ENCODE results near the gene CTSW. TPM values are rescaled to one million over a fixed set of nuclear protein-coding genes. Genes with fewer than 3 reads are reported as not detected.

Gene CTSW
- total and polyA plus RNA-seq, 2 of the 4 experiments (the other 2 are of a cell fraction), result 0.07 to 0.18 TPM

GRCh38 chr11:65915101-65915820, 35.6 kb downstream of the CTSW start:
- H3K9me1 ChIP-seq (ENCODE audit: insufficient read depth, low read length), result peaks cover 43% of the 10 kb centered on the region
- H2BK20ac ChIP-seq (ENCODE audit: low read depth, low read length), result peak overlapping the region; percentile 100
- peak overlapping the region; percentile 98 for H4K5ac ChIP-seq (ENCODE audit: low read depth, low read length)
- ATAC-seq (ENCODE audit: low read depth) (peak; percentile 54), DNase-seq (no peak)
- peaks cover 20 to 70% of the 10 kb centered on the region in 2 experiments; a peak in 3 of 4 replicates for H3K79me1 ChIP-seq (ENCODE audit: low read depth in 1 of 2, low read length in 2 of 2)
- peak overlapping the region; percentile 98 for H3K18ac ChIP-seq (ENCODE audit: low read depth, low read length)
- peak overlapping the region; percentile 99 for H2BK15ac ChIP-seq (ENCODE audit: low read depth, low read length)
- peaks cover 13% of the 10 kb centered on the region for H3K36me3 ChIP-seq (ENCODE audit: control insufficient read depth, insufficient read depth, low read length)
- dilution Hi-C loops (cut with HindIII; ENCODE audit: low sequenced_read_pairs, unreplicated experiment) (no loop called here), intact Hi-C loops (cut with micrococcal nuclease) (loop anchor here (1.0 to 5.0 kb wide), 3 partner anchors 14 to 57 kb away; partner anchors contain the start of genes CFL1, FOSL1 and SART1), in situ Hi-C loops (cut with MboI; ENCODE audit: low sequenced_read_pairs) (no loop called here)
- H2AFZ ChIP-seq (replicated peaks; ENCODE audit: low read length, poor library complexity), result peak overlapping the region; percentile 71
- peak overlapping the region; percentile 99 for H3K27ac ChIP-seq (ENCODE audit: insufficient read depth, low read length)
- H3K9ac ChIP-seq (ENCODE audit: low read depth, low read length), result peak overlapping the region; percentile 72
- 28% methylated on average over 8 of the region's 10 CpGs; no CpG with 5 or more reads in 1 of the 2 experiments for WGBS, 2 experiments (ENCODE audit: extremely low coverage in 2 of 2, insufficient read length in 1 of 2)
- H4K91ac ChIP-seq (ENCODE audit: insufficient read depth, low read depth, low read length), result peak overlapping the region; percentile 100
- H2BK120ac ChIP-seq (ENCODE audit: low read depth, low read length), result peak overlapping the region; percentile 100
- peak overlapping the region; percentile 99 for H2AK9ac ChIP-seq (replicated peaks; ENCODE audit: low read depth, low read length, poor library complexity)
- POLR2A ChIA-PET (ENCODE audit: unreplicated experiment), result interaction anchor here (0.6 to 2.4 kb wide), 4 partner anchors 13 to 43 kb away, joined by 3 to 20 read pairs (median 10); partner anchors contain the start of genes CCDC85B, FIBP and FOSL1
- no peaks in the 10 kb centered on the region for H3K9me3 ChIP-seq (ENCODE audit: control insufficient read depth, insufficient read depth, low read length)
- H3K56ac ChIP-seq (ENCODE audit: extremely low read depth, insufficient read depth, low read length), result peak overlapping the region; percentile 99
- peaks cover 6% of the 10 kb centered on the region for H4K20me1 ChIP-seq (ENCODE audit: insufficient read depth, low read length)
- peak overlapping the region; percentile 100 for H2BK5ac ChIP-seq (ENCODE audit: low read depth, low read length, poor library complexity, severe bottlenecking)
- CTCF ChIA-PET, result interaction anchor here (1.0 to 1.2 kb wide), 3 partner anchors 24 to 27 kb away, joined by 3 to 9 read pairs (median 4); partner anchors contain the start of genes CCDC85B and FIBP
- BruUV-seq (replicated peaks), result no TSS peak
- H3K23ac ChIP-seq (ENCODE audit: low read depth, low read length), result peak overlapping the region; percentile 99
- H3K27me3 ChIP-seq (ENCODE audit: control insufficient read depth, insufficient read depth, low read length), result no peaks in the 10 kb centered on the region
- H4K8ac ChIP-seq (ENCODE audit: low read depth in 2 of 2, low read length in 2 of 2), result peak overlapping the region; percentile 99
- no peak overlapping the region for H3K4me3 ChIP-seq (ENCODE audit: insufficient read depth, low read depth, low read length)
- peaks cover 55% of the 10 kb centered on the region for H3K4me1 ChIP-seq (ENCODE audit: control insufficient read depth, insufficient read depth, low read length)
- peak overlapping the region; percentile 100 for H2AK5ac ChIP-seq (ENCODE audit: low read depth, low read length)
- peak overlapping the region; percentile 43 for H3K4me2 ChIP-seq (ENCODE audit: low read depth, low read length)
- H3K14ac ChIP-seq (replicated peaks; ENCODE audit: low read depth, low read length), result peak overlapping the region; percentile 100
- peak overlapping the region; percentile 100 for H3K4ac ChIP-seq (ENCODE audit: low read depth, low read length)
- no peak for TF ChIP-seq RCOR1 (IDR thresholded peaks at IDR 0.05; ENCODE audit: insufficient replicate concordance, low read length)
- TF ChIP-seq CEBPB (IDR thresholded peaks at IDR 0.05; ENCODE audit: low read depth, low read length), result no peak
- TF ChIP-seq ELK1 (IDR thresholded peaks at IDR 0.05; ENCODE audit: borderline replicate concordance, low read depth, low read length), result no peak
- no peak for TF ChIP-seq NFE2L2 (IDR thresholded peaks at IDR 0.05; ENCODE audit: low read depth, low read length)
- TF ChIP-seq MXI1 (IDR thresholded peaks at IDR 0.05; ENCODE audit: borderline replicate concordance, low read depth, low read length), result no peak
- peak; percentile 96 for TF ChIP-seq MAZ (IDR thresholded peaks at IDR 0.05; ENCODE audit: borderline replicate concordance, low read depth, low read length)
- no peak for TF ChIP-seq CHD1 (IDR thresholded peaks at IDR 0.05; ENCODE audit: low read depth, low read length)
- TF ChIP-seq POLR2A (IDR thresholded peaks at IDR 0.05; ENCODE audit: low read depth, low read length), result peak; percentile 50; the same call in 1 of the 2 replicates
- TF ChIP-seq RAD21 (IDR thresholded peaks at IDR 0.05; ENCODE audit: low read length), result peak; percentile 28; the same call in 1 of the 2 replicates
- TF ChIP-seq MAFK (IDR thresholded peaks at IDR 0.05; ENCODE audit: low read depth, low read length), result no peak
- TF ChIP-seq USF2 (IDR thresholded peaks at IDR 0.05; ENCODE audit: low read depth, low read length), result no peak
- TF ChIP-seq FOS (IDR thresholded peaks at IDR 0.05; ENCODE audit: low read depth, low read length), result no peak
- no peak for TF ChIP-seq SMC3 (IDR thresholded peaks at IDR 0.05; ENCODE audit: low read depth, low read length)
- no peak for TF ChIP-seq BHLHE40 (IDR thresholded peaks at IDR 0.05; ENCODE audit: low read depth, low read length)
- TF ChIP-seq RFX5 (IDR thresholded peaks at IDR 0.05; ENCODE audit: low read depth, low read length), result no peak

Data from IMR-90 (cell line).